NK-92 (cell line): ENCODE measurements around the gene TAF1B.
"Not testable (repeated sequence)": the region's sequence is repeated elsewhere in the genome, so short reads cannot be mapped to it uniquely, and the experiment has no call there.

Source experiments
- DNase-seq: peaks from one replicate; lab custom pipeline; 2025; ENCODE audit not compliant: unreplicated experiment; lab: John Stamatoyannopoulos, UW

The TAF1B gene

DNA sequence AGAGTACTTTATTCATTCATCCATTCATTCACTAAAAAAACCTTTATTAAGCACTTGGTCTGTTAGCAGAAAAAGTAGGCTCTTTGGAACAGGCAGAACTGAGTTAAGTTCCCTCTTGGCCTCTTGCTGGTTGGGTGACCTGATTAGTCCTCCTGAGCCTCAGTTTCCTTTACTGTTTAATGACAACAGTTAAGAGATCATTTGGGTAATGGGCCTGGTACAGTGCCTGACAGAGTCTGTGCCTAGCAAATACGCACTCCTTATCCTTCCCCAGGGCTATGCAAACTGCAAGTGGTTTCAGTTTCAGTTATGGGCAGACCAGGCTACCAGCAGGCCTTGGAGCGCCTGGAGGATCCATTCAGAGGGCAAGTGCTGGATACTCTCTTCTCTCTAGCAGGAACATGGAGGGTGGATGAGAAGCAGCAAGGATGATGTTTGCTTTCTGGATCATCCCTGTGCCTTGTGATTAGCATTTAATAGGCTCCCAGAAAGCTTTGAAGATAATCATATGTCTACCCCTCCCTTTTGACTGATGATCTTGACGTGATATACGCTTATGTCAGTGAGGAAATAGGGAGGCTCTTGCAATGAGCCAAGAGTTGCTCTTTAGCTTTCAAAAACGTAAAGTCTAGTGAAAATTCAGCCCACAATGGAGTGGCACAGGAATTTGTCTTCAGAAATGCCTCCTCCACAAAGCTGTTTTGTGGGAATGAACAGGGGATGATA is 12.4 kb upstream of the TAF1B start:
- DNase-seq, result no peak

DNA sequence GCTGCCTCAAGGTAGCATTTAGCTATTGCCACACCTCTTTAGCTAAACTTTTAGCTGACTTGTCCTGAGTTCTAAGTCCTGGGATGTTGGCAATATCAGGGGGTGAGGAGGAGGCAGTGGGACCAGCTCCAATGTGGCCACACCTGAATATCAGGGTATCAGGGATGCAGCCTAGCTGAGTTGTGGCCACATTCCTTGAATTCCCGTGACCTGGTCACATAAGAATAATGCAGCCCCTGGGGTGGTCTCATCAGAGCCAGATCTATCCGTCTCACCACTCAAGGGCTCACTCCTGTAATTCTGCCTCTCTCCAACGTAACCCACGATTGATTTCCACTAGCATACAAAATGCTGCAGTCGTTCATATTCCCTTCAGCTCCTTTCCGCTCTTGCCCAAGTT is 11.6 kb upstream of the TAF1B start:
- DNase-seq, result no peak

DNA sequence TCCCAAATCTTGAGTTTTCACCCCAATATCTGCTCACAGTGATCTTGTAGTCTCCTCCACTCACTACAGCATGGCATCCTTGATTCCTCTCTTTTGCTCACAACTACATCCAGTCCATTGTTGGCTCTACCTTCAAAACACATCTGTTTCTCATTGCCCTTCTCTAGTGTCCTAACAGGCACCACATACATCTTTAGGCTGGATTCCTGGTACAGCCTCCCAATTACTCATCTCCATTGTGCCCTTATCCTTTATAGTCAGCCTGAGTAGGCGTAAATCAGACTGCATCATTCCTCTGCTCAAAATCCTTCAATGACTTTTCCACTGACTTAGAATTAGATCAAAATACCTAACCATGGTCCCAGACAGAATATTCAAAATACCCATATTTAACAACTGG is 10.7 kb upstream of the TAF1B start:
- no peak for DNase-seq

DNA sequence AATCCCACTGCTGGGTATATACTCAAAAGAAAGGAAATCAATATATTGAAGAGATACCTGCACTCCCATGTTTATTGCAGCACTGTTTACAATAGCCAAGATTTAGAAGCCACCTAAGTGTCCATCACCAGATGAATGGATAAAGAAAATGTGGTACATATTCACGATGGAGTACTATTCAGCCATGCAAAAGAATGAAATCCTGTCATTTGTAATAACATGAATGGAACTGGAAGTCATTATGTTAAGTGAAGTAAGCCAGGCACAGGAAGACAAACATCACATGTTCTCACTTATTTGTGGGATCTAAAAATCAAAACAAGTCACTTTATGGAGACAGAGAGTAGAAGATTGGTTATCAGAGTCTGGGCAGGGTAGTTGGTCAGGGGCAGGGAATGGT is 8.2 kb upstream of the TAF1B start:
- DNase-seq, result not testable (repeated sequence)

DNA sequence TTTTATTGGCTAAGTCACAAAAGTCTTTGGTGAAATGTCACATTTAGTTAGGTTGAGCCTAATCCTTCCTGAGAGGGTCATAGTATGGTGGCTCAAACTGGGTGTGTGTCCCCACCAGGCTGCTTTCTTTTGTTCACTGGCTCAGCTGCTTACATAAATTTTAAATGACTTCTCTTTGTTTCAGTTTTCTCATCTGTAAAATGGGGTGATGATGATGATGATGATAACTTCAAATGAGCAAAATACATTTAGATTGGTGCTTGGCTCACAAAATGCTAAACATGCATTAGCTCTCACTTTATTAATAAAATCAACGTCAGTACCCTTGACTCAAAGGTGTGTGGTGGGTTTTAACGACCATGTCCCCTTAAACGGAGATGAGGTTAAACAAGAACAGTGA is 7.2 kb upstream of the TAF1B start:
- no peak for DNase-seq

DNA sequence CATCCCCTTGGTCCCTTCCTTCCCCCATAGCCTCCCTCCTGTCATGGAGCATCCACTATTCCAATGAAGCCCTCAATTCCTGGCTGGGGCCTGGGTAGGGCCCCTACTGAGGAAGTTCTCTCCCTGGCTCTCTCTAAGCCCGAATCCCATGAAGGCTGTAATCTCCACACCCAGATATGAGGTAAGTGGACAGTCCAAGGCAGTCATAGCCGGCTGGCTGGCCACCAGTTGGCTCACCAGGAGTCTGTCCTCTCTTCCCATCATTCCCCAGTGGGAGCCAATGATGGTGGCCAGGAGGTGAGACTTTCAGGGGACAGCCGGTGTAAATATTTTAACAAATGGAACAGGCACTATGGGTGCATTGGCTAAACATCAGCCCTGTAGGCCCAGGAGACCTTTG is 6.8 kb upstream of the TAF1B start:
- DNase-seq, result no peak

DNA sequence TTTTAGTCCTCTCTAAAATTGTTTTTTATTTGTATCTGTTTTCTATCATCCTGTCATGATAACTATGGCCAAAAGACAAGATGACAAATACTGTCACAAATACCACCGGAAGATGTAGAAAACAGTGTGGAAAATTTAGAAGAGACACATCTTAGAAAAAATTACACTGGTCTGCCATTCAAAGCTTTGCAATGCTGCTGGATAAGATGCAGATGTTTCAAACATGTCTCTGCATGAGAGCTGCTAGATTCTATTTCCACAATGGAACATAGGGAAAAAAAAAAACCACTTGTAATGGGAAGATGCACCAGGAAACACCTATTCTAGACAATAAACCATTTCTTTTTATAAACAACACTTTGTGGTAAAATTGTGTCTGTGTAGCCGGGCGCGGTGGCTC is 5.8 kb upstream of the TAF1B start:
- DNase-seq, result no peak

DNA sequence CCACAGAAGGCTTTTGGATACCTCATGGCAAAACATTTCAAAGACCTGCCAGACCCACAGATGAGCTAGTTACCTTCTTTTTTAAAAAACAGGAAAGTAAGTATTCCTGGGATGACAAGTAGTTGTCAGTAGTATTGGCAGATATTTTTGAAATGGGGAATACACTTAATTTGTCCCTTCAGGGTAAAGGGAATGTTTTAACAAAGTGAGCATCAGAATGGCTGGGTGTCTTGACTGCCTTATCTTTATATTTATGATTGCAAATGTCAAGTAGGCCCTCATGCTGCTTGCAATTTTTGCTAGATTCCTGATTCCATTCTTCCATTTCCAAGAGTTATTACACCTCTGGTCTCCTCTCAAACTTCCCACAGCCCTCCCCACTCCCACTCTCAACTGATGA is 4.9 kb upstream of the TAF1B start:
- no peak for DNase-seq

DNA sequence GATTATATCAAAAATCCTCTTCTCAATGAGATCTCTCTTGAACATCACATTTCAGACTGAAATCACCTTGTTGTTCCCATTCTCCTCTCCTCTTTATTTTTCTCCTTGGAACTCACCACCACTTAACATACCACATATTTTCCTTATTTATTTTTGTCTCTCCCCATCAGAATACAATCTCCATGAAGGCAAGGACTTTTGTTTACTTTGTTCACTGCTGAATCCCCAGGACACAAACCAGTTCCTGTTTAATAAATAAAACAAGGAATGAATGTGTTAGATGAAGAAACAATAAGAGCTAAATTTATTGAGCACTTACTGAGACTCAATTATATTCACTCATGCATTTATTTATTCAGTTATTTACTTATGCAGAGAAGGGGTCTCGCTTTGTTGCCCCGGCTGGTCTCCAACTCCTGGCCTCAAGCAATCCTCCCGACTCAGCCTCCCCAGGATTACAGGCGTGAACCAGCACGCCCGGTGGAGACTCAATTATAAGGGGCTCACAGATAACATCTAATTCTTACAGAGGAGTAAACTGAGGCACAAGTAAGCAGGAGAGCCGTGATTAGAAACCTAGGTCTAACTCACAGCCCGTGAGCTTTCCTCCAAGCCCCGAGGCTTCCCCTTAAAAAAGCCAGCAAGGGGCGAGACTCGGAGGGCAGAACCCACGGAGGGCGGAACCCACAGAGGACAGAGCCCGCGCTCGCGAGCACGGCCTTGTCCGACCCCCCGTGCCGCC is 616 bp upstream of the TAF1B start:
- DNase-seq, result no peak

DNA sequence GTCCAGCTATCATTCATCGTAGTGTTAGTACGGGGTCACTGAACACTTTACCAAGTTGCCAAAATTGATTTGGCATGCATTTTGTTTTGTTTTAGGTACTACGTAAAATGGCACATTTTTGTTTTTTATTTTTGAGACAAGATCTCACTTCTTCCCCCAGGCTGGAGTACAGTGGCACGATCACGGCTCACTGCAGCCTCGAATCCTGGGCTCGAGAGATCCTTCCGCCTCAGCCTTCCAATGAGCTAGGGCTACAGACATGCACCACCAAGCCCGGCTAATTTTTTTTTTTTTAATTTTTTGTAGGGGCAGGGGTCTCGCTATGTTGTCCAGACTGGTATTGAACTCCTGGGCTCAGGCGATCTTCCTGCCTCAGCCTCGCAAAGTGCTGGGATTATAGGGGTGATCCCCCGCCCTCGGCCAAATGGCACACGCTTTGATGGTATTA is 786 bp downstream of the TAF1B start:
- DNase-seq, result no peak

DNA sequence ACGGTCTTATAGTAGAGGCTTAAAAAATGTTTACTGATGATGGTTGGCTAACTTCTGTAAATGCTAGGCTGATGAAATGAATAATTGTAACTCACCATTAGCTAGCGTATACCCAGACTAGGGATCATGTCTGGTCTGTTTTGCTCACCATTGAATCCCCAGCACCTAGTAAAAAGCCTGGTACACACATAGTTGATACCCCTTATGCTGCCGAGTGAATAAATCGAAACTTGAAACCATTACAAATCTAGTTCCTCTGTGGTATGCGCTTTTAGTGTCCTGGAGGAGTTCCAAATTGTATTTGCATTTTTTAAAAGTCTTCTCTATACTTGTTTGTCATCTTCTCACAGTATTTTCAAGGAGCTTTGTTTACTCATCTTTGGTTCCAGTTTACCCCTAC is 1.3 kb downstream of the TAF1B start:
- DNase-seq, result no peak

DNA sequence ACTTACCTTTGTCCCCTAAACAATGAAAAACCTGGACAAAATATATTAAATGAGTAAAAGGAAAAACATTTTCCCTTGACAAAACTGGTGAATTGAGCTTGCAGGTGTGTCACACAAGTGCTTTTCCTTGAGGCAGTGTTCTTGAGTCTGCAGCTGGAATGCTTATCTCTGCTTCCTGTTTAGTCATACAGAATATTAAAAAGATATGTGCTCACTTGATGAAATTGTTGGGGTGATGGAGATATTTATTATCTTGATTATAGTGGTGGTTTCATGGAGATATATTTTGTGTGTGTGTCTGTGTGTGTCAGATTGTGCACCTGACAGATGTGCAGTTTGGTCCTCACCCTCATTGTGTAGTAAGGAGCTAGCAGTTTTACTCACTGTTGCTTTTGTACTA is 3.3 kb downstream of the TAF1B start:
- no peak for DNase-seq

DNA sequence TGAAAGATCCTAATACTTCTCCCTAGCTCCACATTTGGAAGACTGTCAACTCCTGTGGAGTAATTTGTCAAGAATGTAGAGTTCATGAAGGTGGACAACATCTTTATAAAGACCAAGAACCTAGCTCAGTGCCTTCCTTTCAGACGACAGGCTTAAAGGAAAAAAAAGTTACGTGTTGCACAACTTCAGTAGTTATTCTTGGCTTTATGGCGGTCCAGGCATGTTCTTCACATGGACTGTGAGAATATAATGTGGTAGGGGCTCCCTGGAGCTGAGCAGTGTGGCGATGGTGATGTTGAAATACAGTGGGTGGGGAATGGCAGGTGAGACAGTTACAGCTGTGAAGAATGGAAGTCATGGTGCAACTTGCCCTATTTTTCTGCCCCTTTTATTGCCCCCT is 3.9 kb downstream of the TAF1B start:
- DNase-seq, result no peak

DNA sequence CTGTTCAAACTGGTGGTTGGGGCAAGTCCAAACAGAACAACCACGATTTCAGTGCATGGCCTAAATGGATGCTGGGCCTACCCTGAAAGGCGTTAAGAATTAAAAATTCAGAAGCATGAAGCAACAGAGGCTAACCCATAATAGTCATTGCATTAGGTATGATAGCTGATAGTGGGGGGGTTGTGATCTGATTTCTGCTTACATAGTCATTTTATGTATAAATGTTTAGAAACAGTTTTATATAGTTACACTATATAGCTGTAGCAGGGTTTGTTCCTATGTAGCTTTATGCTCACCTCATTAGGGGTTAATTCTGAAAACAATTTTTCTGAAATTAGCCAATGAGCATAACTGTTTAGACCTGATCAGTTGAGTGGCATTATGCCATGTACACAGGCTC is 9.6 kb downstream of the TAF1B start:
- no peak for DNase-seq

DNA sequence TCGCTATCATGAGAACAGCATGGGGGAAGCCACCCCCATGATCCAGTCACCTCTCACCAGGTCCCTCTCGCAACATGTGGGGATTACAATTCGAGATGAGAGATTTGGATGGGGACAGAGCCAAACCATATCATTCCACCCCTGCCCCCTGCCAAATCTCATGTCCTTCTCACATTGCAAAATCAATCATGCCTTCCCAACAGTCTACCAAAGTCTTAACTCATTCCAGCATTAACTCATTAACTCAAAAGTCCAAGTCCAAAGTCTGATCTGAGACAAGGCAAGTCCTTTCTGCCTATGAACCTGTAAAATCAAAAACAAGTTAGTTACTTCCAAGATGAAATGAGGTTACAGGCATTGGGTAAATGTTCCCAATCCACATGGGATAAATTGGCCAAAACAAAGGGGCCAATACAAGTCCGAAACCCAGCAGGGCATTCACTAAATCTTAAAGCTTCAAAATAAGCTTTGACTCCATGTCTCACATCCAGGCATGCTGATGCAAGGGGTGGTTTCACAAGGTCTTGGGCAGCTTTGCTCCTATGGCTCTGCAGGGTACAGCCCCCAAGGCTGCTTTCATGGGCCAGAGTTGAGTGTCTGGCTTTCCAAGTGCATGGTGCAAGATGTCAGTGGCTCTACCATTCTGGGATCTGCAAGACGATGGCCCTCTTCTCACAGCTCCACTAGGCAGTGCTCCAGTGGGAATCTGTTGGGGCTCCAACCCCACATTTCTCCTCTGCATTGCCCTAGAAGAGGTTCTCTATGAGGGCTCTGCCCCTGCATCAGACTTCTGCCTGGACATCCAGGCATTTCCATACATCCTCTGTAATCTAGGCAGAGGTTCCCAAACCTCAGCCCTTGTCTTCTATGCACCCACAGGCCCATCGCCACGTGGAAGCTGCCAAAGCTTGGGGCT is 14.8 kb downstream of the TAF1B start:
- DNase-seq, result no peak

DNA sequence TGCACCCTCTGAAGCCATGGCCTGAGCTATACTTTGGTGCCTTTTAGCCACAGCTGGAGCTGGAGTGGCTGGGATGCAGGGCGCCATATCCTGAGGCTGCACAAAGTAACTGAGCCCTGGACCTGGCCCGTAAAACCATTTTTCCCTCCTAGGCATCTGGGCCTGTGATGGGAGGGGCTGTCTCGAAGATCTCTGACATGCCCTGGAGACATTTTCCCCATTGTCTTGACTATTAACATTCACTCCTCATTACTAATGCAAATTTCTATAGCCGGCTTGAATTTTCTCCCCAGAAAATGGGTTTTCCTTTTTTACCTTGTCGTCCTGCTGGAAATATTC is 15.4 kb downstream of the TAF1B start:
- DNase-seq, result no peak

DNA sequence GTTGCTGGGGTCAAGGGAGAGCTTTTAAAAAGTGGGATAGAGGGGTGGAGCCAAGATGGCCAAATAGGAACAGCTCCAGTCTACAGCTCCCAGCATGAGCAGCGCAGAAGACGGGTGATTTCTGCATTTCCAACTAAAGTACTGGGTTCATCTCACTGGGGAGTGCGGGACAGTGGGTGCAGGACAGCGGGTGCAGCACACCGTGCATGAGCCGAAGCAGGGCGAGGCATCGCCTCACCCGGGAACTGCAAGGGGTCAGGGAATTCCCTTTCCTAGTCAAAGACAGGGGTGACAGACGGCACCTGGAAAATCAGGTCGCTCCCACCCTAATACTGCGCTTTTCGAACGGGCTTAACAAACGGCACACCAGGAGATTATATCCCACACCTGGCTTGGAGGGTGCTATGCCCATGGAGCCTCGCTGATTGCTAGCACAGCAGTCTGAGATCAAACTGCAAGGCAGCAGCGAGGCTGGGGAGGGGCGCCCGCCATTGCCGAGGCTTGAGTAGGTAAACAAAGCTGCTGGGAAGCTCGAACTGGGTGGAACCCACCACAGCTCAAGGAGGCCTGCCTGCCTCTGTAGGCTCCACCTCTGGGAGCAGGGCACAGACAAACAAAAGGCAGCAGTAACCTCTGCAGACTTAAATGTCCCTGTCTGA is 17.8 kb downstream of the TAF1B start:
- DNase-seq, result not testable (repeated sequence)

DNA sequence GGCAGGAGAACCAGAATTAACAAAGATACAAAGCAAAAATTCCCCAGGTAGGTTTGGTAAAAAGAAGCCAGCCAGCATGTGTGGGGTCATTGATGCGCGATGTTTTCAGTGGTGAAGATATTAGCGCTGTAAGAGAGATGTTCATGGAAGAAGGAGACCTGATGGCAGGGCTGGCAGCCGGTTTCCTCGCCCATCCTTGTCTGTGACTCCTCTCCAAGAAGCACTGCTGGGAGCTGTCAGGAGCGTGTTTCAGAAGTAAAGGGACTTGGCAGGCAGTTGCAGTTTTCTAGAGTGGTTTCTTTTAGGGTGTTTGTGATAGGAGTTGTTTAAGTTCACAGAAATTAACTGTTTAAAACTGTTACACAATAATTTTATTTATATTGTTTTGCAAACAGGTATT is 24.6 kb downstream of the TAF1B start:
- no peak for DNase-seq

DNA sequence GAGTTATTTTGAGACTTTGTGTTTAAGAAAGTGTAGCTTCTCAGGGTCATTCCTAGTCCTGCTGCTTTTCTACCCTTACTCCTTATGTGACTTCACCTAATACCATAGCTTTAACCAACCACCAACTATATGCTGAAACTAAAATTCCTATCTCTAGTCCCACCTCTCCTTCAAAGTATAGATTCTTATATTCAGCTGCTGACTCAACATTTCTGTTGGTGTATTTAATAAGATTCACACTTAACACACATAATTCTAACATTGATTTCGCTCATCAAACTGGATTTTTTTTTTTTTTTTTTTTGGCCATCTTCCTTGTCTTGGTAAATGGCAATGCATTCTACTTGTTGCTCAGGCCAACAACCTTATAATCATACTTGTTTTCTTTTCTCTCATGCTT is 30.1 kb downstream of the TAF1B start:
- DNase-seq, result no peak

DNA sequence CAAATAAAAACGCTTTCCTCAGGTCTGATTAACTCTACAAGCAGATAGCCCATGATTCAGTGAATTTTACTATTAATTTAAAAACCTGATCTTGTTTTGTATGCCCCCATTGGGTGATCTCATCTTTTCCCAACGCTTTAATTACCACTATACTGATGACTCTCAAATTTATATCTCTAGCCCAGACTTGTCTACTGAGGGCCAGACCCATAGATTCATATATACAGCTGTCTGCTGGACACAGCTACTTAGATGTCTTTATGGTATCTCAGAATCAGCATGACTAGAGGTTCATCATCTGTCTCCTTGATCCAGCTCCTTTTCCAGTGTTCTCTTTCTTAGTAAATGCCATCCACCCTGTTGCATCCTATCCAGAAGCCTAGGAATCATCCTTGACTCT is 33.8 kb downstream of the TAF1B start:
- no peak for DNase-seq

DNA sequence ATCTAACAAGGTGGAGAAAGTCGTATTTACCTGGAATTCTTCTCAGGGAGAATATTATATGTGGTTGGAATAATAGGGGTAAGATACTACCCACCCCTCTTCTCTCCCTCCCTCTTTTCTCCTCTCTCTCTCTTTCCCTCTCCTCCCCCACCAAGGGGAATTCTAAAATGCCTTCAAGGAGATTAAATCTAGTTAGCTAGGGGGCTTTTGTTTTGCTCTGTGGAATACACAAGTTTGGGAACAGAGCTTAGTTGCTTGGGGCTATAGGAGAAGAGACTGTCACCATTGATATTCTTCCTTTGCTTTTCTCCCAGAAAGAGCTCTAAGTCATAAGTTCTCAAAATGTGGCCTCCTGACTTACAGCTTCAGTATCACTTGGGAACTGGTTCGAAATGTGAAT is 34.5 kb downstream of the TAF1B start:
- no peak for DNase-seq
